Esophagus squamous epithelium (tissue), 5 donors: ENCODE measurements around the gene PCDHB10. TPM values are rescaled to one million over a fixed set of nuclear protein-coding genes. Genes with fewer than 3 reads are reported as not detected.
"Not testable (repeated sequence)": the region's sequence is repeated elsewhere in the genome, so short reads cannot be mapped to it uniquely, and the experiment has no call there.

Experiments
- DNase-seq: peaks from one replicate; lab custom pipeline; 2025; lab: John Stamatoyannopoulos, UW
- H3K27ac ChIP-seq, 4 donors: fragments of 200-600 bp; sonication (generic); one replicate each; pipeline ENCODE4 v1.5.1; 2016 to 2019; ENCODE audit warnings: mild to moderate bottlenecking in 1 of 4
- H3K27me3 ChIP-seq, 4 donors: fragments of 200-600 bp; sonication (generic); 1 replicate in 3 of 4; 2 replicates in 1 of 4; pipeline versions ENCODE4 v1.5.1 to v1.6.0; 2017 to 2021; ENCODE audit warnings: antibody characterized with exemption in 1 of 4
- H3K36me3 ChIP-seq, 3 donors: fragments of 200-600 bp; sonication (generic); one replicate each; pipeline ENCODE4 v1.5.1; 2016 to 2019
- H3K4me1 ChIP-seq, 3 donors: fragments of 200-600 bp; sonication (generic); one replicate each; pipeline ENCODE4 v1.5.1; 2017 to 2019
- H3K4me3 ChIP-seq, 4 donors: fragments of 200-600 bp; sonication (generic); 1 replicate in 3 of 4; 2 replicates in 1 of 4; pipeline ENCODE4 v1.5.1; 2016 to 2019; ENCODE audit warnings: mild to moderate bottlenecking in 2 of 4, moderate library complexity in 1 of 4
- H3K9me3 ChIP-seq, 3 donors: fragments of 200-600 bp; sonication (generic); one replicate each; pipeline ENCODE4 v1.5.1; 2016 to 2019
- CTCF ChIP-seq, 6 experiments: fragments of 450-650 bp in 4 of 6; fragments of 200-600 bp in 2 of 6; sonication (generic) in 2 of 6; IDR thresholded peaks; one replicate each; pipeline ENCODE4 v1.5.1; 2016 to 2019; ENCODE audit warnings: antibody characterized with exemption in 6 of 6, mild to moderate bottlenecking in 4 of 6, moderate library complexity in 4 of 6
- POLR2A ChIP-seq, 4 donors: fragments of 450-650 bp; IDR thresholded peaks; one replicate each; pipeline ENCODE4 v1.6.1; 2017; ENCODE audit warnings: antibody characterized with exemption in 4 of 4, mild to moderate bottlenecking in 4 of 4, moderate library complexity in 3 of 4
- WGBS, 2 donors: methylation state at CpG; one replicate each; pipeline ENCODE4 v1.1.5; 2018; 5-methylcytosine and 5-hydroxymethylcytosine counted together
- intact Hi-C: fragments of 100-400 bp; cut with DNase I; formaldehyde crosslinking; loops from one replicate; pipeline ENCODE4 v1.15.0; 2022
- total RNA-seq, 4 donors: library from RNA; depleted of rRNA; stranded (reverse); fragments of >200 nt; gene quantifications; one replicate each; pipeline ENCODE4 v1.1.0, GENCODE V29; 2016
- donor health status: DM: yes; HTN: yes; CAD: no.

PCDHB10 gene
- total RNA-seq, 4 donors from 2014 or later: 0.26 to 1.3 (median 0.76) TPM

- TF ChIP-seq POLR2A (IDR thresholded peaks at IDR 0.05) (no peak), CTCF (IDR thresholded peaks at IDR 0.05) (peak in 2 of 6 experiments; percentile 14 to 17)
- H3K36me3 ChIP-seq: no peaks in the 10 kb centered on the region
- intact Hi-C loops: no loop called here
- no peak for DNase-seq
- peaks cover 6 to 74% (median 49%) of the 10 kb centered on the region in 3 donors for H3K9me3 ChIP-seq
- no peak overlapping the region for H3K27ac ChIP-seq
- 14 to 16% methylated on average over 15 of the region's 15 CpGs for WGBS, 2 donors
- H3K4me3 ChIP-seq: peak overlapping the region in 3 of 4 donors; percentile 8 to 49 (median 28)
- H3K4me1 ChIP-seq: no peaks in the 10 kb centered on the region
- peaks cover 0 to 14% (median 0%) of the 10 kb centered on the region in 4 donors for H3K27me3 ChIP-seq
Observed at GRCh38 chr5:141234109-141234667, 42.0 kb downstream of the PCDHB10 start.

- Histone ChIP-seq H3K9me3 (peaks cover 12 to 82% (median 55%) of the 10 kb centered on the region in 3 donors), H3K27me3 (peaks cover 0 to 14% (median 0%) of the 10 kb centered on the region in 4 donors)
- intact Hi-C loops, H3K36me3 ChIP-seq, DNase-seq, H3K27ac ChIP-seq, H3K4me3 ChIP-seq, H3K4me1 ChIP-seq: not testable (repeated sequence)
- 50% methylated on average over 1 of the region's 40 CpGs; no CpG with 5 or more reads in 1 of the 2 donors for WGBS, 2 donors
Observed at GRCh38 chr5:141235922-141236321, 43.8 kb downstream of the PCDHB10 start.

GRCh38 chr5:141236516-141237313 lies 44.6 kb downstream of the PCDHB10 start:
- DNase-seq: no peak
- Histone ChIP-seq H3K4me3 (peak overlapping the region in 1 of 4 donors; percentile 18), H3K36me3 (no peaks in the 10 kb centered on the region), H3K4me1 (no peaks in the 10 kb centered on the region), H3K27ac (no peak overlapping the region), H3K9me3 (peaks cover 12 to 87% (median 63%) of the 10 kb centered on the region in 3 donors), H3K27me3 (peaks cover 0 to 14% (median 0%) of the 10 kb centered on the region in 4 donors)
- 26 to 44% methylated on average over 8 to 19 of the region's 32 CpGs for WGBS, 2 donors
- no peak for TF ChIP-seq POLR2A (IDR thresholded peaks at IDR 0.05)
- TF ChIP-seq CTCF (IDR thresholded peaks at IDR 0.05): no peak
- intact Hi-C loops: no loop called here

- Histone ChIP-seq H3K36me3 (no peaks in the 10 kb centered on the region), H3K27ac (no peak overlapping the region), H3K27me3 (peaks cover 0 to 5% (median 0%) of the 10 kb centered on the region in 4 donors), H3K4me1 (no peaks in the 10 kb centered on the region), H3K4me3 (no peak overlapping the region), H3K9me3 (peaks cover 6 to 99% (median 74%) of the 10 kb centered on the region in 3 donors)
- intact Hi-C loops: no loop called here
- TF ChIP-seq CTCF (IDR thresholded peaks at IDR 0.05) (no peak), POLR2A (IDR thresholded peaks at IDR 0.05) (no peak)
- WGBS, 2 donors: no CpG with 5 or more reads among the region's 43 CpGs
- DNase-seq: no peak
Observed at GRCh38 chr5:141241496-141241895, 49.3 kb downstream of the PCDHB10 start.

Other genes starting within 250 kb of the PCDHB10 start
- gene PCDHAC2, start 225.9 kb upstream of the PCDHB10 start, total RNA-seq: 1 to 10 TPM in 1 of 4 donors, under 1 TPM in 1, not detected in 2; 0.19 to 2.2 TPM
- not detected for gene PCDHB1, start 141.0 kb upstream of the PCDHB10 start, total RNA-seq
- 1 to 10 TPM in 2 of 4 donors, under 1 TPM in 2; 0.53 to 2.3 (median 0.97) TPM for gene PCDHB2, start 97.7 kb upstream of the PCDHB10 start, total RNA-seq
- gene PCDHB3, start 91.9 kb upstream of the PCDHB10 start, total RNA-seq: under 1 TPM; 0.30 to 0.76 (median 0.71) TPM
- gene PCDHB4, start 70.5 kb upstream of the PCDHB10 start, total RNA-seq: 1 to 10 TPM in 2 of 4 donors, under 1 TPM in 2; 0.30 to 2.4 (median 1.3) TPM
- 1 to 10 TPM in 2 of 4 donors, under 1 TPM in 2; 0.11 to 1.3 (median 0.86) TPM for gene PCDHB5, start 57.1 kb upstream of the PCDHB10 start, total RNA-seq
- under 1 TPM in 1 of 4 donors, not detected in 3; 0.19 TPM for gene PCDHB6, start 42.3 kb upstream of the PCDHB10 start, total RNA-seq
- gene PCDHB7, start 19.7 kb upstream of the PCDHB10 start, total RNA-seq: under 1 TPM in 3 of 4 donors, not detected in 1; 0.76 to 0.95 (median 0.87) TPM
- under 1 TPM in 3 of 4 donors, not detected in 1; 0.09 to 0.38 (median 0.32) TPM for gene PCDHB8, start 14.6 kb upstream of the PCDHB10 start, total RNA-seq
- gene PCDHB16, start 10.0 kb upstream of the PCDHB10 start, total RNA-seq: 1 to 10 TPM in 1 of 4 donors, under 1 TPM in 3; 0.11 to 1.3 (median 0.61) TPM
- gene PCDHB9, start 5.2 kb upstream of the PCDHB10 start, total RNA-seq: under 1 TPM in 3 of 4 donors, not detected in 1; 0.30 to 0.57 (median 0.44) TPM
- gene PCDHB11, start 7.3 kb downstream of the PCDHB10 start, total RNA-seq: 1 to 10 TPM in 1 of 4 donors, under 1 TPM in 3; 0.26 to 2.1 (median 0.49) TPM
- 1 to 10 TPM in 3 of 4 donors, under 1 TPM in 1; 0.22 to 2.6 (median 1.6) TPM for gene PCDHB12, start 16.4 kb downstream of the PCDHB10 start, total RNA-seq
- 1 to 10 TPM; 2.0 to 2.7 (median 2.3) TPM for gene PCDHB13, start 21.6 kb downstream of the PCDHB10 start, total RNA-seq
- gene PCDHB14, start 31.0 kb downstream of the PCDHB10 start, total RNA-seq: 1 to 10 TPM; 1.5 to 2.9 (median 2.4) TPM
- 1 to 10 TPM in 2 of 4 donors, under 1 TPM in 2; 0.09 to 1.3 (median 1.0) TPM for gene PCDHB15, start 53.0 kb downstream of the PCDHB10 start, total RNA-seq
- 1 to 10 TPM in 1 of 4 donors, under 1 TPM in 3; 0.29 to 2.2 (median 0.87) TPM for gene SLC25A2, start 111.7 kb downstream of the PCDHB10 start, total RNA-seq
- gene TAF7, start 128.4 kb downstream of the PCDHB10 start, total RNA-seq: 10 to 100 TPM; 29.8 to 42.3 (median 35.6) TPM
- under 1 TPM; 0.19 to 0.66 (median 0.34) TPM for gene PCDHGA1, start 138.2 kb downstream of the PCDHB10 start, total RNA-seq
- 1 to 10 TPM in 1 of 4 donors, under 1 TPM in 3; 0.15 to 2.9 (median 0.61) TPM for gene PCDHGA2, start 146.4 kb downstream of the PCDHB10 start, total RNA-seq
- 1 to 10 TPM in 1 of 4 donors, under 1 TPM in 3; 0.45 to 1.5 (median 0.52) TPM for gene PCDHGA3, start 151.5 kb downstream of the PCDHB10 start, total RNA-seq
- gene PCDHGB1, start 157.7 kb downstream of the PCDHB10 start, total RNA-seq: 1 to 10 TPM in 3 of 4 donors, under 1 TPM in 1; 0.29 to 1.9 (median 1.5) TPM
- 1 to 10 TPM in 2 of 4 donors, under 1 TPM in 2; 0.12 to 2.9 (median 1.1) TPM for gene PCDHGA4, start 162.7 kb downstream of the PCDHB10 start, total RNA-seq
- gene PCDHGB2, start 167.6 kb downstream of the PCDHB10 start, total RNA-seq: 1 to 10 TPM in 3 of 4 donors, under 1 TPM in 1; 0.09 to 2.9 (median 1.8) TPM
- gene PCDHGA5, start 171.8 kb downstream of the PCDHB10 start, total RNA-seq: 1 to 10 TPM in 3 of 4 donors, under 1 TPM in 1; 0.38 to 2.3 (median 1.8) TPM
- 1 to 10 TPM in 3 of 4 donors, under 1 TPM in 1; 0.26 to 2.7 (median 2.2) TPM for gene PCDHGB3, start 177.9 kb downstream of the PCDHB10 start, total RNA-seq
- gene PCDHGA6, start 181.5 kb downstream of the PCDHB10 start, total RNA-seq: 1 to 10 TPM in 3 of 4 donors, under 1 TPM in 1; 0.76 to 2.9 (median 2.0) TPM
- gene PCDHGA7, start 190.4 kb downstream of the PCDHB10 start, total RNA-seq: 1 to 10 TPM in 3 of 4 donors, under 1 TPM in 1; 0.32 to 3.2 (median 2.5) TPM
- 1 to 10 TPM; 1.2 to 3.8 (median 2.8) TPM for gene PCDHGB4, start 195.3 kb downstream of the PCDHB10 start, total RNA-seq
- gene PCDHGA8, start 200.3 kb downstream of the PCDHB10 start, total RNA-seq: 1 to 10 TPM in 3 of 4 donors, under 1 TPM in 1; 0.41 to 1.7 (median 1.4) TPM
- 1 to 10 TPM; 5.5 to 7.5 (median 6.7) TPM for gene PCDHGB5, start 205.6 kb downstream of the PCDHB10 start, total RNA-seq
- gene PCDHGA9, start 210.4 kb downstream of the PCDHB10 start, total RNA-seq: 1 to 10 TPM; 3.8 to 5.5 (median 5.1) TPM
- gene PCDHGB6, start 215.7 kb downstream of the PCDHB10 start, total RNA-seq: 1 to 10 TPM; 1.4 to 5.7 (median 4.2) TPM
- gene PCDHGA10, start 220.6 kb downstream of the PCDHB10 start, total RNA-seq: 1 to 10 TPM; 4.1 to 8.0 (median 7.3) TPM
- 10 to 100 TPM in 1 of 4 donors, 1 to 10 TPM in 3; 4.1 to 10.9 (median 5.8) TPM for gene PCDHGB7, start 225.3 kb downstream of the PCDHB10 start, total RNA-seq
- 1 to 10 TPM; 1.1 to 4.2 (median 3.5) TPM for gene PCDHGA11, start 228.7 kb downstream of the PCDHB10 start, total RNA-seq
- 1 to 10 TPM; 2.0 to 8.0 (median 2.5) TPM for gene PCDHGA12, start 238.2 kb downstream of the PCDHB10 start, total RNA-seq